ENCODE results near the gene SYPL2.

DNA sequence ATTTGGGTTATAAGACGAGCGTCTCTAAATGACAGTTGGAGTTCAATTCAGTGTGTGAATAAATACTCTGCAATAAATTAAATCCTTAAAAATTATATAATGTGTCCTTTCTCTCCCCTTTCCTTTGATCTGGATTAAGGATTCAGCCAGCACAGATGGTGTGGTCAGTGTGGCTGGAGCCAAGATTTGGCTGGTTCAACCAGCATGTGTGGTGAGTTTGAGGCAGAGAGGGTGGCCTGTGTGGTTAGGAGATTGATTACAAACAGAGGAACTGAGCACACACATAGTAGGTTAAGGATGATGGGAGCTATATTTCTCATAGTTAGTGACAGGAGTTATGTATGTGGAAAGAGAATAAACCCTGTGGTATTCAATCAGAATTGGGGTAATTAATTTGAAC is 57.4 kb downstream of the SYPL2 start:
- TF ChIP-seq CTCF (conservative IDR thresholded peaks at IDR 0.05; ENCODE audit: low read length) (no peak), EZH2phosphoT487 (IDR thresholded peaks at IDR 0.05; ENCODE audit: borderline replicate concordance) (no peak)

All from Loucy (cell line).